ENCODE results near the gene C15orf39. TPM values are rescaled to one million over a fixed set of nuclear protein-coding genes. Genes with fewer than 3 reads are reported as not detected.
A peak's percentile ranks its signal among the peaks of the same experiment; 100 is the strongest.

C15orf39 gene
- total and polyA plus RNA-seq, 4 donors = 2.6 to 15.0 (median 10.3) TPM

- WGBS (ENCODE audit: insufficient coverage) = under 1% methylated on average over 71 of the region's 71 CpGs
- Histone ChIP-seq H3K4me1 (ENCODE audit: control insufficient read depth, insufficient read depth, low read length) (peaks cover 43% of the 10 kb centered on the region), H3K9me3 (ENCODE audit: control insufficient read depth, insufficient read depth, low read length) (no peaks in the 10 kb centered on the region), H3K4me3 (ENCODE audit: low read depth, low read length) (peak overlapping the region; percentile 74), H3K27me3 (ENCODE audit: control insufficient read depth, insufficient read depth, low read length) (peaks cover 14% of the 10 kb centered on the region), H3K36me3 (ENCODE audit: control insufficient read depth, insufficient read depth, low read length) (peaks cover 18% of the 10 kb centered on the region), H3K27ac (ENCODE audit: low read depth, low read length) (peak overlapping the region; percentile 75)
- peak in 2 of 6 donors; percentile 68 to 78 for DNase-seq (ENCODE audit: low read depth in 4 of 6, low spot score in 6 of 6)
Observed at GRCh38 chr15:75202251-75203016, 752 bp downstream of the C15orf39 start.

- peaks cover 14% of the 10 kb centered on the region for H3K27me3 ChIP-seq (ENCODE audit: control insufficient read depth, insufficient read depth, low read length)
- no peak for DNase-seq (ENCODE audit: low read depth in 4 of 6, low spot score in 6 of 6)
- WGBS (ENCODE audit: insufficient coverage) = 18% methylated on average over 15 of the region's 18 CpGs
- H3K9me3 ChIP-seq (ENCODE audit: control insufficient read depth, insufficient read depth, low read length) = no peaks in the 10 kb centered on the region
- H3K4me3 ChIP-seq (ENCODE audit: low read depth, low read length) = peak overlapping the region; percentile 74
- H3K36me3 ChIP-seq (ENCODE audit: control insufficient read depth, insufficient read depth, low read length) = peaks cover 26% of the 10 kb centered on the region
- H3K4me1 ChIP-seq (ENCODE audit: control insufficient read depth, insufficient read depth, low read length) = peaks cover 48% of the 10 kb centered on the region
- H3K27ac ChIP-seq (ENCODE audit: low read depth, low read length) = peak overlapping the region; percentile 75
Observed at GRCh38 chr15:75203017-75203907, 1.6 kb downstream of the C15orf39 start.

- no peak for DNase-seq (ENCODE audit: low read depth in 4 of 6, low spot score in 6 of 6)
- Histone ChIP-seq H3K27ac (ENCODE audit: low read depth, low read length) (no peak overlapping the region), H3K27me3 (ENCODE audit: control insufficient read depth, insufficient read depth, low read length) (peaks cover 12% of the 10 kb centered on the region), H3K9me3 (ENCODE audit: control insufficient read depth, insufficient read depth, low read length) (no peaks in the 10 kb centered on the region), H3K4me1 (ENCODE audit: control insufficient read depth, insufficient read depth, low read length) (peaks cover 54% of the 10 kb centered on the region), H3K4me3 (ENCODE audit: low read depth, low read length) (peak overlapping the region; percentile 22), H3K36me3 (ENCODE audit: control insufficient read depth, insufficient read depth, low read length) (peaks cover 32% of the 10 kb centered on the region)
- WGBS (ENCODE audit: insufficient coverage) = 43% methylated on average over 1 of the region's 1 CpG
Observed at GRCh38 chr15:75203908-75204263, 2.2 kb downstream of the C15orf39 start.

- Histone ChIP-seq H3K36me3 (ENCODE audit: control insufficient read depth, insufficient read depth, low read length) (peaks cover 38% of the 10 kb centered on the region), H3K27me3 (ENCODE audit: control insufficient read depth, insufficient read depth, low read length) (peaks cover 7% of the 10 kb centered on the region), H3K27ac (ENCODE audit: low read depth, low read length) (peak overlapping the region; percentile 25), H3K4me1 (ENCODE audit: control insufficient read depth, insufficient read depth, low read length) (peaks cover 55% of the 10 kb centered on the region), H3K9me3 (ENCODE audit: control insufficient read depth, insufficient read depth, low read length) (no peaks in the 10 kb centered on the region), H3K4me3 (ENCODE audit: low read depth, low read length) (no peak overlapping the region)
- peak in 3 of 6 donors; percentile 69 to 93 (median 89) for DNase-seq (ENCODE audit: low read depth in 4 of 6, low spot score in 6 of 6)
- 16% methylated on average over 6 of the region's 10 CpGs for WGBS (ENCODE audit: insufficient coverage)
Observed at GRCh38 chr15:75204340-75205063, 2.8 kb downstream of the C15orf39 start.

- peaks cover 7% of the 10 kb centered on the region for H3K27me3 ChIP-seq (ENCODE audit: control insufficient read depth, insufficient read depth, low read length)
- H3K4me1 ChIP-seq (ENCODE audit: control insufficient read depth, insufficient read depth, low read length) = peaks cover 55% of the 10 kb centered on the region
- WGBS (ENCODE audit: insufficient coverage) = 47% methylated on average over 3 of the region's 3 CpGs
- no peaks in the 10 kb centered on the region for H3K9me3 ChIP-seq (ENCODE audit: control insufficient read depth, insufficient read depth, low read length)
- H3K36me3 ChIP-seq (ENCODE audit: control insufficient read depth, insufficient read depth, low read length) = peaks cover 44% of the 10 kb centered on the region
- no peak for DNase-seq (ENCODE audit: low read depth in 4 of 6, low spot score in 6 of 6)
- no peak overlapping the region for H3K27ac ChIP-seq (ENCODE audit: low read depth, low read length)
- no peak overlapping the region for H3K4me3 ChIP-seq (ENCODE audit: low read depth, low read length)
Observed at GRCh38 chr15:75205064-75205395, 3.3 kb downstream of the C15orf39 start.

GRCh38 chr15:75206006-75206405 is 4.3 kb downstream of the C15orf39 start:
- Histone ChIP-seq H3K36me3 (ENCODE audit: control insufficient read depth, insufficient read depth, low read length) (peaks cover 54% of the 10 kb centered on the region), H3K9me3 (ENCODE audit: control insufficient read depth, insufficient read depth, low read length) (no peaks in the 10 kb centered on the region), H3K4me1 (ENCODE audit: control insufficient read depth, insufficient read depth, low read length) (peaks cover 45% of the 10 kb centered on the region), H3K27me3 (ENCODE audit: control insufficient read depth, insufficient read depth, low read length) (no peaks in the 10 kb centered on the region), H3K27ac (ENCODE audit: low read depth, low read length) (no peak overlapping the region), H3K4me3 (ENCODE audit: low read depth, low read length) (no peak overlapping the region)
- DNase-seq (ENCODE audit: low read depth in 4 of 6, low spot score in 6 of 6) = no peak
- 93% methylated on average over 9 of the region's 11 CpGs for WGBS (ENCODE audit: insufficient coverage)

GRCh38 chr15:75206803-75207617 is 5.3 kb downstream of the C15orf39 start:
- H3K4me1 ChIP-seq (ENCODE audit: control insufficient read depth, insufficient read depth, low read length) = peaks cover 45% of the 10 kb centered on the region
- no peaks in the 10 kb centered on the region for H3K9me3 ChIP-seq (ENCODE audit: control insufficient read depth, insufficient read depth, low read length)
- 85% methylated on average over 18 of the region's 19 CpGs for WGBS (ENCODE audit: insufficient coverage)
- peaks cover 64% of the 10 kb centered on the region for H3K36me3 ChIP-seq (ENCODE audit: control insufficient read depth, insufficient read depth, low read length)
- no peak overlapping the region for H3K4me3 ChIP-seq (ENCODE audit: low read depth, low read length)
- DNase-seq (ENCODE audit: low read depth in 4 of 6, low spot score in 6 of 6) = no peak
- H3K27me3 ChIP-seq (ENCODE audit: control insufficient read depth, insufficient read depth, low read length) = no peaks in the 10 kb centered on the region
- no peak overlapping the region for H3K27ac ChIP-seq (ENCODE audit: low read depth, low read length)

GRCh38 chr15:75207618-75208500 is 6.2 kb downstream of the C15orf39 start:
- Histone ChIP-seq H3K4me1 (ENCODE audit: control insufficient read depth, insufficient read depth, low read length) (peaks cover 41% of the 10 kb centered on the region), H3K4me3 (ENCODE audit: low read depth, low read length) (no peak overlapping the region), H3K27ac (ENCODE audit: low read depth, low read length) (no peak overlapping the region), H3K36me3 (ENCODE audit: control insufficient read depth, insufficient read depth, low read length) (peaks cover 72% of the 10 kb centered on the region), H3K9me3 (ENCODE audit: control insufficient read depth, insufficient read depth, low read length) (no peaks in the 10 kb centered on the region), H3K27me3 (ENCODE audit: control insufficient read depth, insufficient read depth, low read length) (no peaks in the 10 kb centered on the region)
- 86% methylated on average over 20 of the region's 20 CpGs for WGBS (ENCODE audit: insufficient coverage)
- no peak for DNase-seq (ENCODE audit: low read depth in 4 of 6, low spot score in 6 of 6)

All from spinal cord (tissue), 10 donors.